ENCODE results near the gene COBLL1. TPM values are rescaled to one million over a fixed set of nuclear protein-coding genes. Genes with fewer than 3 reads are reported as not detected.

COBLL1 gene
- total and polyA plus RNA-seq, 2 of the 4 experiments (the other 2 are of a cell fraction) = 0.79 to 1.1 TPM

GRCh38 chr2:164797627-164798026 is 44.0 kb downstream of the COBLL1 start:
- dilution Hi-C loops (cut with HindIII; ENCODE audit: low sequenced_read_pairs, unreplicated experiment) = no loop called here
- ChIA-PET POLR2A (ENCODE audit: unreplicated experiment) (no interaction called here), CTCF (interaction anchor here (0.6 kb wide), 1 partner anchor 44 kb away, joined by 3 read pairs; no protein-coding TSS in a partner anchor)
- Histone ChIP-seq H4K91ac (ENCODE audit: insufficient read depth, low read depth, low read length) (no peak overlapping the region), H4K20me1 (ENCODE audit: insufficient read depth, low read length) (no peaks in the 10 kb centered on the region), H4K8ac (ENCODE audit: low read depth in 2 of 2, low read length in 2 of 2) (no peak overlapping the region), H3K27ac (ENCODE audit: insufficient read depth, low read length) (no peak overlapping the region), H2BK5ac (ENCODE audit: low read depth, low read length, poor library complexity, severe bottlenecking) (no peak overlapping the region), H3K4me3 (ENCODE audit: insufficient read depth, low read depth, low read length) (no peak overlapping the region), H4K5ac (ENCODE audit: low read depth, low read length) (no peak overlapping the region), H3K9me1 (ENCODE audit: insufficient read depth, low read length) (no peaks in the 10 kb centered on the region), H3K4ac (ENCODE audit: low read depth, low read length) (no peak overlapping the region), H2BK20ac (ENCODE audit: low read depth, low read length) (no peak overlapping the region), H3K79me1 (ENCODE audit: low read depth in 1 of 2, low read length in 2 of 2) (no peaks in the 10 kb centered on the region), H3K27me3 (ENCODE audit: control insufficient read depth, insufficient read depth, low read length) (no peaks in the 10 kb centered on the region), H3K18ac (ENCODE audit: low read depth, low read length) (no peak overlapping the region), H2AFZ (replicated peaks; ENCODE audit: low read length, poor library complexity) (no peak overlapping the region), H2AK9ac (replicated peaks; ENCODE audit: low read depth, low read length, poor library complexity) (no peak overlapping the region), H2BK15ac (ENCODE audit: low read depth, low read length) (no peak overlapping the region), H3K36me3 (ENCODE audit: control insufficient read depth, insufficient read depth, low read length) (no peaks in the 10 kb centered on the region), H3K56ac (ENCODE audit: extremely low read depth, insufficient read depth, low read length) (no peak overlapping the region), H3K4me1 (ENCODE audit: control insufficient read depth, insufficient read depth, low read length) (no peaks in the 10 kb centered on the region), H3K9ac (ENCODE audit: low read depth, low read length) (no peak overlapping the region), H2AK5ac (ENCODE audit: low read depth, low read length) (no peak overlapping the region), H3K23ac (ENCODE audit: low read depth, low read length) (no peak overlapping the region), H3K9me3 (ENCODE audit: control insufficient read depth, insufficient read depth, low read length) (no peaks in the 10 kb centered on the region), H3K14ac (replicated peaks; ENCODE audit: low read depth, low read length) (no peak overlapping the region), H2BK120ac (ENCODE audit: low read depth, low read length) (no peak overlapping the region), H3K4me2 (ENCODE audit: low read depth, low read length) (no peak overlapping the region)
- intact Hi-C loops (cut with micrococcal nuclease) = no loop called here
- TF ChIP-seq POLR2A (IDR thresholded peaks at IDR 0.05; ENCODE audit: low read depth, low read length) (no peak), MAZ (IDR thresholded peaks at IDR 0.05; ENCODE audit: borderline replicate concordance, low read depth, low read length) (no peak), RCOR1 (IDR thresholded peaks at IDR 0.05; ENCODE audit: insufficient replicate concordance, low read length) (no peak), CHD1 (IDR thresholded peaks at IDR 0.05; ENCODE audit: low read depth, low read length) (no peak), MXI1 (IDR thresholded peaks at IDR 0.05; ENCODE audit: borderline replicate concordance, low read depth, low read length) (no peak), SMC3 (IDR thresholded peaks at IDR 0.05; ENCODE audit: low read depth, low read length) (no peak), CTCF (conservative IDR thresholded peaks at IDR 0.05; ENCODE audit: low read depth, low read length) (no peak), USF2 (IDR thresholded peaks at IDR 0.05; ENCODE audit: low read depth, low read length) (no peak), RAD21 (IDR thresholded peaks at IDR 0.05; ENCODE audit: low read length) (no peak), BHLHE40 (IDR thresholded peaks at IDR 0.05; ENCODE audit: low read depth, low read length) (no peak), CEBPB (IDR thresholded peaks at IDR 0.05; ENCODE audit: low read depth, low read length) (no peak), ELK1 (IDR thresholded peaks at IDR 0.05; ENCODE audit: borderline replicate concordance, low read depth, low read length) (no peak)
- WGBS, 2 experiments (ENCODE audit: extremely low coverage in 2 of 2, insufficient read length in 1 of 2) = no CpG with 5 or more reads among the region's 1 CpG
- ATAC-seq (ENCODE audit: low read depth) (no peak), DNase-seq (no peak)
- no TSS peak for BruUV-seq (replicated peaks)
- in situ Hi-C loops (cut with MboI; ENCODE audit: low sequenced_read_pairs) = no loop called here
